Superior temporal gyrus (tissue), 1 donor: ENCODE measurements around the gene RANGAP1.
"Not testable (repeated sequence)": the region's sequence is repeated elsewhere in the genome, so short reads cannot be mapped to it uniquely, and the experiment has no call there.

Source experiments
- DNase-seq: peaks from one replicate; pipeline ENCODE4 v3.0.0-alpha.2; 2016; ENCODE audit errors: extremely low spot score

The RANGAP1 gene

DNA sequence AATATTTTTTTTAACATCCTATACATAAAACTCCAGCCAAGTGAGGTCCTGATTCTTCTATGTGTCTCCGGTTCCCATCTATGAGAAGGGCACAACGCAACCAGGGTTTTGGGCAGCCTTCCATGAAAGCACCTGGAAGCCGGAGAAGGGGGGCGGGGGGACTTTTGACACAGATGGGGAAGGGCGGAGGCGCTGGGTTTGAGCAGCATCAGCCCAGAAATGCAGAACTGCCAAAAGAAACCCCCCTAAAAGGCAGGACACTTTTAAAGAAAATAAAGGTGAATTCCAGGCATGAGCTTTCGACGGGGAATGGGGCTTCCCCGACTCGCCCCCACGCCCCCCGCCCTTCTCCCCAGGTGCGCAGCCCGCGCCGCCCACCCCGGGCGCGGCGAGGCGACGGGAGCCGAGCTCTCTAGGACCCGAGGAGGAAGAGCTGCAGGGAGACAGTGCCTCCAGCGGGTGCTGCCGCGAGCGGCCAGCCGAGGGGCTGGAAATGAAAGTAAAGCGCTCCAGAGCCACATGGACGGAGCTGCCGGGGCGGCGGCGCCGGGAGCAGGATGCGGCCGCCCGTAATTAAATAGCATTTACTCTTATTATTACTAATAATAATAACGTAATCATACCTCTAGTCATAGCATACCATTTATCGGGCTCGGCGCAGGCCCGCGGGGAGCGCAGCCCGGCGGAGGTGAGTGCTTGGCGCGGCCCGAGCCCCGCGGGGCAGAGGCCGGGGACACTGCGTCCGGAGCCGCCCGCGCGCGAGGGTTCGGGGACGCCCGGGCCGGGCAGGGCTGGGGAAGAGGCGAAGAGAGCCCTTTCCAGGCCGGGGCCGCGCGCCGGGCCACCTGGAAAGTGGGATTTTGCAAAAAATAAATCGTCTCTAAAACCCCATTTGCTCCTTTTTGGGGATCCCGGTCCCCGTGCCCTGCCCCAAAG lies 15.4 kb upstream of the RANGAP1 start, which contains the start of gene ZC3H7B:
Gene ZC3H7B (plus strand): TSS at position 441 of the 936 bp plus-strand sequence. CDS start 19,136 bp downstream, outside the sequence.
- DNase-seq, result peak; percentile 86

- DNase-seq, result no peak
Observed at GRCh38 chr22:41300661-41301060, 14.7 kb upstream of the RANGAP1 start.

- DNase-seq, result no peak
Observed at GRCh38 chr22:41296826-41297667, 11.1 kb upstream of the RANGAP1 start.

GRCh38 chr22:41294816-41295215 lies 8.8 kb upstream of the RANGAP1 start:
- DNase-seq, result not testable (repeated sequence)

DNA sequence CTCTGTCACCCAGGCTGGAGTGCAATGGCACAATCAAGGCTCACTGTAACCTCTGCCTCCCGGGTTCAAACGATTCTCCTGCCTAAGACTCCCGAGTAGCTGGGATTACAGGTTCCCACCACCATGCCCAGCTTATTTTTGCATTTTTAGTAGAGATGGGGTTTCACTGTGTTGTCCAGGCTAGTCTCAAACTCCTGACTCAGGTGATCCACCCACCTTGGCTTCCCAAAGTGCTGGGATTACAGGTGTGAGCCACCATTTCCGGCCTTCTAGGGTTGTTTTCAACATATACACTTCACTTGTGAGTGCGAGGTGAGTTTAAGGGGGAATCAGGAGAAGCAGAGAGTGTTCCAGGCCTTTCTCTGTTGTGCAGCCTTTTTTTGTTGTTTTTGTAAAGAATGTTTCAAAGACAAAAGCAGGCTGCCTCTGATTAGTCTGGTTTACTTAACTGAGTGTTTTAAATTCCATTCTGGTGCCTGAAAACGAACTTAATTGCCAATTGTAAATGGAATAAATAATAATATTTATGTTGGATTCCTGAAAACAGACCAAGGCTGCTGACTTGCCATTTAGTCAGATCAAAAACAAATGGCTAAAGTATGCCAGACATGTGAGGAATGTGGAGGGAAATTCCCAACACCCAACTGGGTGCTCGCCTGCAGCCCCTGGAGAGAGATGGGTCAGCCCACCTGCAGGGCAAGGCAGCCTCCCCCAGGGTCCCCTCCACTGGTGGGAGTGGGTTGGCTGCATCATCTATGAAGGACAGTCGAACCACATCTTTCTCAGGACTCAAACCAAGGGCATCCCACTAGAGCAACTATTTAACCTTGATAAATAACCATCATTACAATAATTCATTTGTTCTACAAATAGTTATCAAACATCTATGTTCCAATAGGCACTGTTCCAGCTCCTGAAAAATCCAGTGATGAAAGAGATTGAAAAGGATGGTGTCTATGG lies 4.6 kb upstream of the RANGAP1 start:
- no peak for DNase-seq

- DNase-seq, result no peak
Observed at GRCh38 chr22:41289671-41290070, 3.7 kb upstream of the RANGAP1 start.

- DNase-seq, result no peak
Observed at GRCh38 chr22:41288245-41288946, 2.4 kb upstream of the RANGAP1 start.

GRCh38 chr22:41286639-41287091 lies 678 bp upstream of the RANGAP1 start:
- DNase-seq, result no peak

GRCh38 chr22:41285441-41285819 lies 557 bp downstream of the RANGAP1 start:
- DNase-seq, result peak; percentile 45

- DNase-seq, result no peak
Observed at GRCh38 chr22:41284465-41284864, 1.5 kb downstream of the RANGAP1 start.

GRCh38 chr22:41280854-41281253 lies 5.1 kb downstream of the RANGAP1 start:
- DNase-seq, result no peak

DNA sequence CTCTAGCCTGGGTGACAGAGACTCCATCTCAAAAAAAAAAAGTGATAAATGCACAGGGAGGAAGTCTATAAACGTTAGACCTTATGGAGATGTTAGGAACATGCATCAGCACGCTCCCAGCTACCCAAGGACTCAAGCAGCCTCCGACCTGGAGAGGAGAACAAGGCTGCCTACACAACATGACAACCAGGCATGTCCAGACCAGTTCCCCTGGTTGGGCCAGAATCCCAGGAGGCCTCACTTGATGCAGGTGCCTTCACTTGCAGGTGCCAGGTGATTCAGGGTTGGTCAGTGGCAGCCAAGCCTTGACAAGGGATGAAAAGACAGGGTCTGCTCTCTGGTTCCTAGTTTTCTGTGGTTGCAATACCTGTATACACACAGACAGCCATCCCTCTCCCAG lies 5.9 kb downstream of the RANGAP1 start:
- DNase-seq, result no peak

- peak; percentile 84 for DNase-seq
Observed at GRCh38 chr22:41274856-41275255, 11.1 kb downstream of the RANGAP1 start.

DNA sequence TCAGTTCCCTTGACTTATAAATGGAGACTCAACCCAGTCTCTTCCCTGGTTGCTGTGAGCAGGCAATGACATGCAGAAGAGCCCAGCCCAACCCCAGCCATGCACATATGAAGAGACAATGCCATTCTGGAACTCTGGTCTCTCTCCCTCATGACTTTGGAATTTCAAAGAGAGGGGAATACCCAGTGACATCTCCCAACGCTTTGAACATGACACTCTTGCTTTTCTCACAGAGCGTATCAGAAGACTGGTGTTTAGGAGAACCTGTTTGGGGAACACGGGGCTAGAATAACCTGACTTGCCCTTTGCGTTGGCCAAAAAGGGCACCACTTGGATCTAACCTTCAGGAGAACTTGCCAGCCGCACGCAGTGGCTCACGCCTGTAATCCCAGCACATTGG lies 12.9 kb downstream of the RANGAP1 start:
- DNase-seq, result no peak

DNA sequence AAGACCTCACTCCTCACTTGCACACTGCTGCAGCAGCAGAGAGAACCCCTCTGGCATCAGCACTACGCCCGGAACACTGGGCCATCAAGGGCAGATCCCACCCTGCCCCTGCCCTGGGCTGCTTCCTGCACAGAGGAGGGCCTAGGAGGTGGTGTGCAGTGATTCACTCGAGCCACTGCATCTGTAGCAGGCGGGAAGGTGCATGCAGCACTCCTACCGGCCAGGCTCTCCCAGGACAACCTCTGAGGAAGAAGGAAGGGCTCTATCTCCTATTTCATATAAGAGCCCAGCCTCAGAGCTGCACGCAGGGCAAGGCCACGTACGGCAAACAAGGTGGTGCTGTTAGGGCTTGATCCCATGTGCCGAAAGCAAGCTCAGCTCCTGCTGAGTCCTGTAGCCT lies 14.2 kb downstream of the RANGAP1 start:
- DNase-seq, result no peak

- no peak for DNase-seq
Observed at GRCh38 chr22:41267958-41268357, 18.0 kb downstream of the RANGAP1 start.

- DNase-seq, result peak; percentile 94
Observed at GRCh38 chr22:41264408-41264941, 21.5 kb downstream of the RANGAP1 start.

DNA sequence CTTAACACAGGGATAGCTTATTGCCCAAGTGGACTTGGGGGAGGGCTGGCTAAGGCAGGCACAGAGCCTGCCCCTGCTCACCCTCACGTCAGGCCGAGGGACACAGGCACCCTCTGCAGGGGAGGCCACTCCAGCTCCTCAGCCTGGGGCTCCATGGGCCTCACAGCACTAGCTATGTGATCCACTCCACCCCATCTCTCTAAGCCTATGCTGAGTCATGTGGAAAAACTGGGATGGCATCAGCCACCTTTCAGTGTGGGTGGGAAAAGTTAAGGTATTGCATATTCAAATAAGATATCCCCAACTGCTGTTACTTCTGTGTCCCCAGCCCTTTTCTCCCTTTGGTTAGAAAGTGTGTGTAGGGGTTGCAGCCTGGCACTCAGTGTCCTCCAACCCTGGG lies 22.3 kb downstream of the RANGAP1 start:
- no peak for DNase-seq

DNA sequence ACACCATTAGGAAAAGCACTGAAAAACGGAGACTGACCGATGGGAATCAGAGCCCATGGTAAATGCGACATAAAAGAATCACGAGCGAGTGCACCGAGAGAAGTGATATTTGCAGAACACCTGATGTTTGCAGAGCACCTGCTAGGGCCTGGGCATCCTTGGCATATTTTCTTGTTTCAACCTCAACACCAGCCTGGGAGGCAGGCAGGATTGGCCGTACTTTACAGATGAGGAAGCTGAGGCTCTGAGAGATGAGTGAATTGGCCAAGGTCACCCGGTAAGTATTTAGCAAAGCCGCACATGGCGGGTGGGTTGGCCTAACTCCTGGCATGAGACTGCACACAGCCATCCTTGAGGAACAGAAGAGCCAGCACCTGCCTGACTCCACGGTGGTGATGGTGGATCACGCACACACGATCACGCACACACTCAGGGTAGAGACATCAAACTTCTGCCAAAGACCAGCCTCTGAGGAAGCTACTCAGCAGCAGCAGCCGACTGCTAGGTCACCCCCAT lies 23.7 kb downstream of the RANGAP1 start:
- no peak for DNase-seq
